Measurements from ENCODE around the gene YLPM1. TPM values are rescaled to one million over a fixed set of nuclear protein-coding genes. Genes with fewer than 3 reads are reported as not detected.

Gene YLPM1
- total and polyA plus RNA-seq, 2 donors (not counting 1 experiment from before 2014, with no cell fraction given): 9.7 to 31.9 TPM

GRCh38 chr14:74763803-74764531 is 851 bp downstream of the YLPM1 start:
- Histone ChIP-seq H3K4me1 (ENCODE audit: control insufficient read depth, extremely low read depth, insufficient read depth, low read length) (peaks cover 2% of the 10 kb centered on the region), H4K20me1 (ENCODE audit: control insufficient read depth, extremely low read depth, insufficient read depth, low read length) (peaks cover 2% of the 10 kb centered on the region), H3K9ac (ENCODE audit: insufficient read depth, low read length) (peak overlapping the region; percentile 91), H3K27me3 (ENCODE audit: control insufficient read depth, insufficient read depth, low read length) (no peaks in the 10 kb centered on the region), H3K79me2 (ENCODE audit: control insufficient read depth, insufficient read depth, low read length) (peaks cover 54% of the 10 kb centered on the region), H3K4me2 (ENCODE audit: extremely low read depth, insufficient read depth, low read length) (peak overlapping the region; percentile 97), H3K4me3 (replicated peaks in 1 of 4; ENCODE audit: control extremely low read depth in 1 of 4, insufficient read depth in 1 of 4, low read depth in 3 of 4, low read length in 4 of 4) (peak overlapping the region; percentile 79 to 98 (median 86)), H2AFZ (ENCODE audit: low read length) (no peak overlapping the region), H3K9me3 (ENCODE audit: control insufficient read depth, insufficient read depth, low read depth, low read length) (no peaks in the 10 kb centered on the region), H3K36me3 (ENCODE audit: control insufficient read depth, insufficient read depth, low read length) (no peaks in the 10 kb centered on the region), H3K27ac (ENCODE audit: insufficient read depth, low read length) (peak overlapping the region; percentile 92)
- peak; percentile 10 to 30 for DNase-seq (ENCODE audit: low read depth in 2 of 2)
- TF ChIP-seq EZH2 (IDR thresholded peaks at IDR 0.05; ENCODE audit: low read length, missing control alignments) (no peak), CTCF (conservative IDR thresholded peaks at IDR 0.05 in 1 of 2, IDR thresholded peaks at IDR 0.05 in 1 of 2; ENCODE audit: low read depth in 1 of 2, low read length in 2 of 2) (no peak)

DNA sequence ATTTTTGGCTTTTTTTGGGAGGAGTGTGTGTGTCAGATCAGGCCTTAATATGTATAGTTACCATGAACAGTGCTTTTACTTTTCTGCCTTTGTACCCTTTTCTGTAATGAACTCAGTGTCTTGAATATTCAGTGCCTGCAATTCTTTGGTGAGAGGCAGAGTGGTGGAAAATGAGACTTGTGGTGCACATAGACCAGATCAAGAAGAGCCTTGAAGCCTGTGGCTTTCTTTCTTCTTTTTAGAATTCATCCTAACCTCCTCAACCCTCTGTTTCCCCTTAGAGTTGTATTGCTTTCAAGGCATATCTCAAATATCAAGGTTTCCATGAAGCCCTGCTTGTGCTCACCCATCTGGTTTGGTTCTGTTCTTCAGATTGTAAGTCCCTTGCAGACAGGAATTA is 2.6 kb downstream of the YLPM1 start:
- Histone ChIP-seq H3K27ac (ENCODE audit: insufficient read depth, low read length) (no peak overlapping the region), H3K27me3 (ENCODE audit: control insufficient read depth, insufficient read depth, low read length) (no peaks in the 10 kb centered on the region), H2AFZ (ENCODE audit: low read length) (no peak overlapping the region), H3K9me3 (ENCODE audit: control insufficient read depth, insufficient read depth, low read depth, low read length) (no peaks in the 10 kb centered on the region), H4K20me1 (ENCODE audit: control insufficient read depth, extremely low read depth, insufficient read depth, low read length) (peaks cover 2% of the 10 kb centered on the region), H3K4me2 (ENCODE audit: extremely low read depth, insufficient read depth, low read length) (peak overlapping the region; percentile 97), H3K4me1 (ENCODE audit: control insufficient read depth, extremely low read depth, insufficient read depth, low read length) (peaks cover 2% of the 10 kb centered on the region), H3K36me3 (ENCODE audit: control insufficient read depth, insufficient read depth, low read length) (no peaks in the 10 kb centered on the region), H3K9ac (ENCODE audit: insufficient read depth, low read length) (no peak overlapping the region), H3K79me2 (ENCODE audit: control insufficient read depth, insufficient read depth, low read length) (peaks cover 61% of the 10 kb centered on the region), H3K4me3 (replicated peaks in 1 of 4; ENCODE audit: control extremely low read depth in 1 of 4, insufficient read depth in 1 of 4, low read depth in 3 of 4, low read length in 4 of 4) (peak overlapping the region; percentile 79 to 98 (median 86))
- DNase-seq (ENCODE audit: low read depth in 2 of 2): no peak
- TF ChIP-seq CTCF (conservative IDR thresholded peaks at IDR 0.05 in 1 of 2, IDR thresholded peaks at IDR 0.05 in 1 of 2; ENCODE audit: low read depth in 1 of 2, low read length in 2 of 2): no peak
- TF ChIP-seq EZH2 (IDR thresholded peaks at IDR 0.05; ENCODE audit: low read length, missing control alignments): no peak

DNA sequence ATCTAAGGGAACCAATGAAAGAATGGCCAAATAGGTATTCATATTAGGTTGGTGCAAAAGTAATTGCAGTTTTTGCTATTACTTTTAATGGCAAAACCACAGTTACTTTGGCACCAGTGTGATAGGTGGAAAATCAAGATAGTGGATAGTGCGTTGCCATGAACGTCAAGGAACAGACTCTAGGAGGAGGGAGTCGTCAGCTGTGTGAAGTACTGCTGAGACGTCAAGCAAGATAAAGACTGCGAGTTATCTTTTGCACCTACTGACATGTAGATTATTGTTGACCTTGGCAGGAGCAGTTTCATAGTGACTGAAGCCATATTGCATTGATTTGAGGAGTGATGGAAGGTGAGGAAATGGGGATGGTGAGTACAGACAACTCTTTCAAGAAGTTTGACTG is 8.3 kb downstream of the YLPM1 start:
- no peak overlapping the region for H2AFZ ChIP-seq (ENCODE audit: low read length)
- no peak overlapping the region for H3K4me2 ChIP-seq (ENCODE audit: extremely low read depth, insufficient read depth, low read length)
- no peaks in the 10 kb centered on the region for H3K4me1 ChIP-seq (ENCODE audit: control insufficient read depth, extremely low read depth, insufficient read depth, low read length)
- no peaks in the 10 kb centered on the region for H3K9me3 ChIP-seq (ENCODE audit: control insufficient read depth, insufficient read depth, low read depth, low read length)
- peaks cover 66% of the 10 kb centered on the region for H3K79me2 ChIP-seq (ENCODE audit: control insufficient read depth, insufficient read depth, low read length)
- no peak overlapping the region for H3K4me3 ChIP-seq (replicated peaks in 1 of 4; ENCODE audit: control extremely low read depth in 1 of 4, insufficient read depth in 1 of 4, low read depth in 3 of 4, low read length in 4 of 4)
- no peak for DNase-seq (ENCODE audit: low read depth in 2 of 2)
- H3K36me3 ChIP-seq (ENCODE audit: control insufficient read depth, insufficient read depth, low read length): no peaks in the 10 kb centered on the region
- H3K27ac ChIP-seq (ENCODE audit: insufficient read depth, low read length): no peak overlapping the region
- no peaks in the 10 kb centered on the region for H4K20me1 ChIP-seq (ENCODE audit: control insufficient read depth, extremely low read depth, insufficient read depth, low read length)
- TF ChIP-seq EZH2 (IDR thresholded peaks at IDR 0.05; ENCODE audit: low read length, missing control alignments) (no peak), CTCF (conservative IDR thresholded peaks at IDR 0.05 in 1 of 2, IDR thresholded peaks at IDR 0.05 in 1 of 2; ENCODE audit: low read depth in 1 of 2, low read length in 2 of 2) (no peak)
- H3K27me3 ChIP-seq (ENCODE audit: control insufficient read depth, insufficient read depth, low read length): no peaks in the 10 kb centered on the region
- H3K9ac ChIP-seq (ENCODE audit: insufficient read depth, low read length): no peak overlapping the region
